GM12878 (cell line): ENCODE data around the gene EPB41L2.

Source experiments
- BACH1 ChIP-seq: fragments of 450-650 bp; IDR thresholded peaks from 2 replicates; pipeline ENCODE4 v1.6.1; 2017; ENCODE audit warnings: mild to moderate bottlenecking, borderline replicate concordance
- CEBPB ChIP-seq, 2 experiments: fragments of 150-350 bp in 1 of 2; IDR thresholded peaks; 2 replicates each; pipeline ENCODE4 v1.6.1; 2012 to 2014; ENCODE audit warnings: low read depth in 2 of 2, low read length in 2 of 2, borderline replicate concordance in 1 of 2, inconsistent platforms in 1 of 2
- CUX1 ChIP-seq: IDR thresholded peaks from 2 replicates; pipeline ENCODE4 v1.6.1; 2012; ENCODE audit warnings: improper control_type of control experiment, low read depth, low read length; ENCODE audit not compliant: insufficient replicate concordance
- EZH2 ChIP-seq: IDR thresholded peaks from 2 replicates; pipeline ENCODE4 v1.6.1; 2012; ENCODE audit warnings: low read depth, mild to moderate bottlenecking, control low read depth, inconsistent platforms, low read length, borderline replicate concordance; ENCODE audit not compliant: control insufficient read depth
- GABPA ChIP-seq: IDR thresholded peaks from 2 replicates; pipeline ENCODE4 v1.6.1; 2014; ENCODE audit warnings: antibody characterized with exemption, low read depth, mild to moderate bottlenecking, inconsistent platforms
- HDAC6 ChIP-seq: fragments of 200-600 bp; sonication (generic); IDR thresholded peaks from one replicate; pipeline ENCODE4 v1.8.0; 2017; ENCODE audit warnings: antibody characterized with exemption; ENCODE audit not compliant: unreplicated experiment
- RB1 ChIP-seq: fragments of 450-650 bp; formaldehyde crosslinking; IDR thresholded peaks from 2 replicates; pipeline ENCODE4 v1.6.1; 2017; ENCODE audit warnings: mild to moderate bottlenecking, borderline replicate concordance
- ZNF207 ChIP-seq: fragments of 450-650 bp; IDR thresholded peaks from 2 replicates; pipeline ENCODE4 v1.6.1; 2014; ENCODE audit warnings: antibody characterized with exemption, mild to moderate bottlenecking, borderline replicate concordance
- ZZZ3 ChIP-seq: IDR thresholded peaks from 2 replicates; pipeline ENCODE4 v1.6.1; 2011; ENCODE audit warnings: low read depth; ENCODE audit not compliant: control insufficient read depth, insufficient read length

DNA sequence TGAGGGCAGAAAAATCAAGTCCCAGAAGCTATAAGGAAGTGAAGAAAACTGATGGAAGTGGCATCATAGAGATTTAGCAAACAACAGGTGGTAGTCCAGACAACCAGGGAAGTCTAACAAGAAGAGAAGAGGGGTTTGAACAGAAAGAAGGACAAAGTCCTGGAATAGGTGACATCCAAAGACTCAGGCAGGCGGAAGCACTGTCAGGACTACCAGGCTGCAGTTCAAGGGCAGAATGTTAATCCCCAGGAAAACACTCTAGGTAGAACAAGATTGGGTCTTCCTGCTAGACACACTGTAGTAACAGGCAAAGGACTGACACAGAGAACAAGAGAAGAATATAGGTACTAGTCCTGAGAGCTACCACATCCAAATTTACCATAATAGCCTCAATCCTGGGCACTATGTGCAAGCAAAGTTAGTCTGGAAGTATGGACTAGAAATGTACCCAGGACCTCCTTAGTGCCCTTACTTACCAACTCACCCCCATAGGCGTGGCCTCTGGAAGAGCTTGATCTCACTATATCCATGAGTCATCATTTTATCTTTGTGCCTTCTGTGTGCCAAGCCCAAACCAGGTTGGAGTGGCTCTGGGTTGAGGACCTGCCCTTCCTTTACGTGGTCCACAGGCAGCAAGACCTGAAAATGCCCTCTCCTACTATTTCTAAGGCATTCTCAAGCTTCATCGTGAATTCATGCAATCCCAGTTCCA lies 2.2 kb upstream of the EPB41L2 start:
- TF ChIP-seq GABPA (no peak), BACH1 (no peak), CEBPB (IDR thresholded peaks at IDR 0.05; ENCODE audit: borderline replicate concordance in 1 of 2, low read depth in 2 of 2, low read length in 2 of 2) (no peak), ZZZ3 (no peak), RB1 (no peak), HDAC6 (no peak), CUX1 (no peak), ZNF207 (no peak), EZH2 (no peak)
